Skeletal muscle tissue (tissue), 4 donors: ENCODE data around the gene ANO2. TPM values are rescaled to one million over a fixed set of nuclear protein-coding genes. Genes with fewer than 3 reads are reported as not detected.
"Not testable (repeated sequence)": the region's sequence is repeated elsewhere in the genome, so short reads cannot be mapped to it uniquely, and the experiment has no call there.

Experiments
- H3K27ac ChIP-seq: one replicate; pipeline ENCODE4 v1.7.0; 2013; ENCODE audit warnings: mild to moderate bottlenecking, low read depth, low read length, inconsistent platforms
- H3K27me3 ChIP-seq, 3 donors: one replicate each; pipeline ENCODE4 v1.7.0; 2013; ENCODE audit warnings: low read length in 3 of 3; ENCODE audit not compliant: control insufficient read depth in 3 of 3, insufficient read depth in 3 of 3
- H3K36me3 ChIP-seq, 3 donors: one replicate each; pipeline ENCODE4 v1.7.0; 2013; ENCODE audit warnings: low read length in 3 of 3; ENCODE audit not compliant: control insufficient read depth in 3 of 3, insufficient read depth in 3 of 3
- H3K4me1 ChIP-seq, 3 donors: one replicate each; pipeline ENCODE4 v1.7.0; 2013; ENCODE audit warnings: low read length in 3 of 3, mild to moderate bottlenecking in 3 of 3; ENCODE audit not compliant: control insufficient read depth in 3 of 3, insufficient read depth in 3 of 3
- H3K4me3 ChIP-seq, 3 donors: one replicate each; pipeline ENCODE4 v1.7.0; 2013; ENCODE audit warnings: low read length in 3 of 3
- H3K9ac ChIP-seq, 3 donors: one replicate each; pipeline ENCODE4 v1.7.0; 2013; ENCODE audit warnings: low read length in 3 of 3, mild to moderate bottlenecking in 3 of 3, moderate library complexity in 2 of 3, low read depth in 1 of 3
- H3K9me3 ChIP-seq, 3 donors: one replicate each; pipeline ENCODE4 v1.7.0; 2013; ENCODE audit warnings: low read length in 3 of 3; ENCODE audit not compliant: control insufficient read depth in 3 of 3
- total RNA-seq: library from RNA; depleted of rRNA; stranded (reverse); fragments of >200 nt; gene quantifications from one replicate; pipeline ENCODE4 v1.2.3, GENCODE V29; 2014
- donor health status: Osteomylitis.

ANO2 gene
- total RNA-seq, 1 donor from 2014 or later, result 4.7 TPM

- no peaks in the 10 kb centered on the region for H3K9me3 ChIP-seq
These were observed 45.0 kb downstream of the ANO2 start for GRCh38 chr12:5900076-5900475.

GRCh38 chr12:5899675-5900074, 45.4 kb downstream of the ANO2 start:
- H3K4me3 ChIP-seq, result no peak overlapping the region
- H3K27me3 ChIP-seq, result peaks cover 0 to 18% (median 7%) of the 10 kb centered on the region in 3 donors
- H3K36me3 ChIP-seq, result peaks cover 0 to 2% (median 0%) of the 10 kb centered on the region in 3 donors
- no peaks in the 10 kb centered on the region for H3K4me1 ChIP-seq
- H3K27ac ChIP-seq, result no peak overlapping the region
- H3K9ac ChIP-seq, result no peak overlapping the region
- no peaks in the 10 kb centered on the region for H3K9me3 ChIP-seq

More at GRCh38 chr12:5900076-5900475, 45.0 kb downstream of the ANO2 start:
- Histone ChIP-seq H3K4me1 (no peaks in the 10 kb centered on the region), H3K27me3 (peaks cover 0 to 18% (median 7%) of the 10 kb centered on the region in 3 donors), H3K27ac (no peak overlapping the region), H3K36me3 (peaks cover 0 to 2% (median 0%) of the 10 kb centered on the region in 3 donors), H3K4me3 (no peak overlapping the region), H3K9ac (no peak overlapping the region)

- Histone ChIP-seq H3K27ac (no peak overlapping the region), H3K27me3 (peaks cover 0 to 11% (median 5%) of the 10 kb centered on the region in 3 donors), H3K4me3 (no peak overlapping the region), H3K9me3 (no peaks in the 10 kb centered on the region), H3K4me1 (no peaks in the 10 kb centered on the region), H3K36me3 (peaks cover 0 to 2% (median 0%) of the 10 kb centered on the region in 3 donors), H3K9ac (no peak overlapping the region)
These were observed 46.2 kb downstream of the ANO2 start for GRCh38 chr12:5898874-5899273.

- Histone ChIP-seq H3K27me3 (peaks cover 0 to 7% (median under 1%) of the 10 kb centered on the region in 3 donors), H3K9me3 (no peaks in the 10 kb centered on the region), H3K27ac (no peak overlapping the region), H3K4me1 (no peaks in the 10 kb centered on the region), H3K4me3 (no peak overlapping the region), H3K36me3 (no peaks in the 10 kb centered on the region), H3K9ac (no peak overlapping the region)
These were observed 55.5 kb downstream of the ANO2 start for GRCh38 chr12:5889381-5890047.

- Histone ChIP-seq H3K9me3 (no peaks in the 10 kb centered on the region), H3K27ac (no peak overlapping the region), H3K4me1 (no peaks in the 10 kb centered on the region), H3K27me3 (peaks cover 0 to 13% (median 6%) of the 10 kb centered on the region in 3 donors), H3K36me3 (no peaks in the 10 kb centered on the region), H3K4me3 (no peak overlapping the region), H3K9ac (no peak overlapping the region)
These were observed 56.2 kb downstream of the ANO2 start for GRCh38 chr12:5888816-5889315.

- H3K9me3 ChIP-seq, H3K36me3 ChIP-seq, H3K4me3 ChIP-seq, H3K4me1 ChIP-seq, H3K9ac ChIP-seq, H3K27ac ChIP-seq: not testable (repeated sequence)
- H3K27me3 ChIP-seq, result peaks cover 0 to 13% (median 6%) of the 10 kb centered on the region in 3 donors
These were observed 57.2 kb downstream of the ANO2 start for GRCh38 chr12:5887819-5888218.

- no peak overlapping the region for H3K9ac ChIP-seq
- H3K27ac ChIP-seq, result no peak overlapping the region
- H3K27me3 ChIP-seq, result peaks cover 0 to 13% (median 6%) of the 10 kb centered on the region in 3 donors
- no peaks in the 10 kb centered on the region for H3K9me3 ChIP-seq
- no peak overlapping the region for H3K4me3 ChIP-seq
- no peaks in the 10 kb centered on the region for H3K4me1 ChIP-seq
- H3K36me3 ChIP-seq, result no peaks in the 10 kb centered on the region
These were observed 60.2 kb downstream of the ANO2 start for GRCh38 chr12:5884866-5885265.

GRCh38 chr12:5884285-5884684, 60.8 kb downstream of the ANO2 start:
- peaks cover 0 to 13% (median 6%) of the 10 kb centered on the region in 3 donors for H3K27me3 ChIP-seq
- no peak overlapping the region for H3K9ac ChIP-seq
- no peaks in the 10 kb centered on the region for H3K4me1 ChIP-seq

GRCh38 chr12:5882511-5883190, 62.4 kb downstream of the ANO2 start:
- no peaks in the 10 kb centered on the region for H3K9me3 ChIP-seq
- H3K36me3 ChIP-seq, result no peaks in the 10 kb centered on the region
- no peak overlapping the region for H3K4me3 ChIP-seq
- peaks cover 0 to 16% (median 6%) of the 10 kb centered on the region in 3 donors for H3K27me3 ChIP-seq
- no peak overlapping the region for H3K27ac ChIP-seq
- H3K9ac ChIP-seq, result no peak overlapping the region
- no peaks in the 10 kb centered on the region for H3K4me1 ChIP-seq

More at GRCh38 chr12:5884285-5884684, 60.8 kb downstream of the ANO2 start:
- no peak overlapping the region for H3K27ac ChIP-seq
- no peak overlapping the region for H3K4me3 ChIP-seq
- no peaks in the 10 kb centered on the region for H3K9me3 ChIP-seq
- H3K36me3 ChIP-seq, result no peaks in the 10 kb centered on the region

GRCh38 chr12:5881666-5882065, 63.4 kb downstream of the ANO2 start:
- H3K36me3 ChIP-seq, result no peaks in the 10 kb centered on the region
- peaks cover 0 to 17% (median 6%) of the 10 kb centered on the region in 3 donors for H3K27me3 ChIP-seq
- no peaks in the 10 kb centered on the region for H3K4me1 ChIP-seq
- no peaks in the 10 kb centered on the region for H3K9me3 ChIP-seq
- no peak overlapping the region for H3K9ac ChIP-seq
- H3K4me3 ChIP-seq, result no peak overlapping the region
- H3K27ac ChIP-seq, result no peak overlapping the region
